Calu3 (cell line): ENCODE data around the gene BTBD3. TPM values are rescaled to one million over a fixed set of nuclear protein-coding genes. Genes with fewer than 3 reads are reported as not detected.

Experiments
- BruUV-seq: library from RNA; stranded (reverse); fragments of 400-500 nt; replicated peaks from 2 replicates; lab custom pipeline; 2021; lab: Mats Ljungman, UMichigan
- CTCF ChIA-PET: fragments of 300-600 bp; sonication (Branson Sonifier 250); formaldehyde crosslinking; loops from one replicate; lab custom pipeline; 2022; ENCODE audit warnings: antibody characterized with exemption; lab: Charles Lee
- DNase-seq: peaks from one replicate; pipeline ENCODE4 v3.0.0; 2022
- H3K27ac Mint-ChIP-seq: one replicate; pipeline ENCODE4 v1.8.0; 2022; ENCODE audit warnings: mixed read lengths; ENCODE audit not compliant: unreplicated experiment
- H3K27me3 Mint-ChIP-seq: one replicate; pipeline ENCODE4 v1.8.0; 2022; ENCODE audit warnings: mixed read lengths; ENCODE audit not compliant: unreplicated experiment
- H3K36me3 Mint-ChIP-seq: one replicate; pipeline ENCODE4 v1.8.0; 2022; ENCODE audit warnings: mild to moderate bottlenecking, moderate library complexity, mixed read lengths; ENCODE audit not compliant: insufficient read depth, unreplicated experiment
- H3K4me1 Mint-ChIP-seq: one replicate; pipeline ENCODE4 v1.8.0; 2022; ENCODE audit warnings: mild to moderate bottlenecking, low read depth, mixed read lengths; ENCODE audit not compliant: unreplicated experiment
- H3K4me3 Mint-ChIP-seq: one replicate; pipeline ENCODE4 v1.8.0; 2022; ENCODE audit warnings: mild to moderate bottlenecking, low read depth, moderate library complexity, mixed read lengths; ENCODE audit not compliant: unreplicated experiment
- H3K9me3 Mint-ChIP-seq: one replicate; pipeline ENCODE4 v1.8.0; 2022; ENCODE audit warnings: low read depth, mixed read lengths; ENCODE audit not compliant: unreplicated experiment
- CTCF ChIP-seq: fragments of 200-600 bp; IDR thresholded peaks from one replicate; pipeline ENCODE4 v1.8.0; 2022; ENCODE audit warnings: antibody characterized with exemption; ENCODE audit not compliant: unreplicated experiment
- intact Hi-C: fragments of 100-400 bp; cut with micrococcal nuclease; formaldehyde crosslinking; loops from one replicate; pipeline ENCODE4 v1.10.0; 2022; ENCODE audit not compliant: unreplicated experiment
- total RNA-seq: library from RNA; stranded (reverse); gene quantifications from 2 replicates; pipeline ENCODE4 v1.2.3, GENCODE V29; 2022

The BTBD3 gene
- total RNA-seq, 1 experiment from 2014 or later = 38.2 TPM

- no peaks in the 10 kb centered on the region for H3K27me3 Mint-ChIP-seq
- BruUV-seq = no TSS peak
- intact Hi-C loops = no loop called here
- DNase-seq = no peak
- no peak overlapping the region for H3K4me3 Mint-ChIP-seq
- no peaks in the 10 kb centered on the region for H3K9me3 Mint-ChIP-seq
- no peak overlapping the region for H3K27ac Mint-ChIP-seq
- no peaks in the 10 kb centered on the region for H3K4me1 Mint-ChIP-seq
- TF ChIP-seq CTCF = no peak
- H3K36me3 Mint-ChIP-seq = peaks cover 4% of the 10 kb centered on the region
- CTCF ChIA-PET = no interaction called here
These were observed 12.3 kb downstream of the BTBD3 start for GRCh38 chr20:11929947-11930346.

GRCh38 chr20:11935212-11936154 is 17.8 kb downstream of the BTBD3 start:
- H3K27ac Mint-ChIP-seq = no peak overlapping the region

GRCh38 chr20:11936157-11936556 is 18.5 kb downstream of the BTBD3 start:
- Mint-ChIP-seq H3K27ac (no peak overlapping the region), H3K9me3 (no peaks in the 10 kb centered on the region), H3K36me3 (peaks cover 4% of the 10 kb centered on the region), H3K4me3 (no peak overlapping the region), H3K4me1 (no peaks in the 10 kb centered on the region), H3K27me3 (no peaks in the 10 kb centered on the region)
- intact Hi-C loops = no loop called here
- CTCF ChIA-PET = interaction anchor here (0.7 kb wide), 1 partner anchor 21 kb away, joined by 3 read pairs; no protein-coding TSS in a partner anchor
- BruUV-seq = no TSS peak
- no peak for DNase-seq
- no peak for TF ChIP-seq CTCF

More at GRCh38 chr20:11935212-11936154, 17.8 kb downstream of the BTBD3 start:
- CTCF ChIA-PET = no interaction called here
- TF ChIP-seq CTCF = no peak
- intact Hi-C loops = no loop called here
- Mint-ChIP-seq H3K27me3 (no peaks in the 10 kb centered on the region), H3K4me1 (no peaks in the 10 kb centered on the region), H3K36me3 (peaks cover 4% of the 10 kb centered on the region), H3K4me3 (no peak overlapping the region), H3K9me3 (no peaks in the 10 kb centered on the region)
- DNase-seq = no peak
- BruUV-seq = no TSS peak

GRCh38 chr20:11937230-11937629 is 19.5 kb downstream of the BTBD3 start:
- H3K4me3 Mint-ChIP-seq = no peak overlapping the region
- no TSS peak for BruUV-seq
- no peaks in the 10 kb centered on the region for H3K36me3 Mint-ChIP-seq
- no peak for TF ChIP-seq CTCF
- CTCF ChIA-PET = no interaction called here
- DNase-seq = no peak
- no peak overlapping the region for H3K27ac Mint-ChIP-seq
- intact Hi-C loops = no loop called here
- H3K4me1 Mint-ChIP-seq = no peaks in the 10 kb centered on the region
- no peaks in the 10 kb centered on the region for H3K27me3 Mint-ChIP-seq
- H3K9me3 Mint-ChIP-seq = no peaks in the 10 kb centered on the region
